Measurements from ENCODE around the gene CD38. TPM values are rescaled to one million over a fixed set of nuclear protein-coding genes. Genes with fewer than 3 reads are reported as not detected.

CD38 gene
- total RNA-seq, 1 experiment from 2014 or later, result 0.07 TPM

- Histone ChIP-seq H3K4me1 (ENCODE audit: insufficient read depth, low read length) (no peaks in the 10 kb centered on the region), H3K4me2 (ENCODE audit: insufficient read depth, insufficient read length, low read length) (no peak overlapping the region), H2AFZ (ENCODE audit: low read length) (no peak overlapping the region), H3K18ac (ENCODE audit: insufficient read length, low read depth, low read length) (no peak overlapping the region), H3K79me2 (ENCODE audit: insufficient read depth, low read length) (no peaks in the 10 kb centered on the region), H4K20me1 (ENCODE audit: control insufficient read depth, insufficient read depth, insufficient read length) (no peaks in the 10 kb centered on the region), H3K9ac (ENCODE audit: extremely low read depth, insufficient read length, low read length) (no peak overlapping the region), H3K23me2 (ENCODE audit: insufficient read length, low read depth, low read length, poor library complexity, severe bottlenecking) (no peaks in the 10 kb centered on the region), H3K23ac (ENCODE audit: insufficient read length, low read depth, low read length) (no peak overlapping the region), H2BK120ac (ENCODE audit: low read depth, low read length, poor library complexity, severe bottlenecking) (no peak overlapping the region), H3K56ac (ENCODE audit: insufficient read length, low read depth, low read length) (no peak overlapping the region), H3T11ph (ENCODE audit: low read length) (no peak overlapping the region), H2AK5ac (ENCODE audit: insufficient read length, low read length) (no peak overlapping the region), H2BK5ac (ENCODE audit: insufficient read length, low read length) (no peak overlapping the region), H3K9me3 (ENCODE audit: control insufficient read depth, low read depth, low read length) (no peaks in the 10 kb centered on the region), H3K27ac (ENCODE audit: insufficient read length, low read depth, low read length) (no peak overlapping the region), H4K8ac (replicated peaks; ENCODE audit: insufficient read length, low read depth, low read length) (no peak overlapping the region), H3K4ac (ENCODE audit: low read depth, low read length) (no peak overlapping the region), H2BK15ac (ENCODE audit: low read depth, low read length) (no peak overlapping the region), H3K14ac (ENCODE audit: insufficient read depth, low read length) (no peak overlapping the region), H4K91ac (ENCODE audit: insufficient read length, low read depth, low read length) (no peak overlapping the region), H3K27me3 (ENCODE audit: insufficient read depth, low read length) (no peaks in the 10 kb centered on the region), H2BK12ac (ENCODE audit: insufficient read length, low read depth, low read length) (no peak overlapping the region), H2BK20ac (ENCODE audit: low read depth, low read length, poor library complexity, severe bottlenecking) (no peak overlapping the region), H3K79me1 (ENCODE audit: insufficient read depth, low read depth, low read length, poor library complexity, severe bottlenecking) (no peaks in the 10 kb centered on the region), H4K5ac (ENCODE audit: insufficient read length, low read depth, low read length) (no peak overlapping the region)
- no peak for DNase-seq
- WGBS (ENCODE audit: extremely low coverage, insufficient read length, low lambda C conversion rate), result no CpG with 5 or more reads among the region's 2 CpGs
- H3K36me3 Mint-ChIP-seq (ENCODE audit: insufficient read depth in 1 of 3, low read depth in 3 of 3), result no peaks in the 10 kb centered on the region
- peaks cover 8 to 10% of the 10 kb centered on the region in 2 experiments; a peak in 2 of 4 replicates for H3K4me1 Mint-ChIP-seq
- TF ChIP-seq CTCF (conservative IDR thresholded peaks at IDR 0.05), result no peak
- no peak overlapping the region for H3K27ac Mint-ChIP-seq
- no peaks in the 10 kb centered on the region; the same call in 1 of the 2 replicates for H3K27me3 Mint-ChIP-seq (ENCODE audit: low read depth)
- peaks cover 0 to 3% of the 10 kb centered on the region in 2 experiments; a peak in 1 of 5 replicates for H3K9me3 Mint-ChIP-seq
- no peak overlapping the region for H3K4me3 Mint-ChIP-seq
Measured at GRCh38 chr4:15751153-15751552, 27.0 kb upstream of the CD38 start.

Measured in H9 (cell line).